Measurements from ENCODE around the gene KCND1. TPM values are rescaled to one million over a fixed set of nuclear protein-coding genes. Genes with fewer than 3 reads are reported as not detected.

KCND1 gene
- total and polyA plus RNA-seq, 4 donors: 0.17 to 1.1 (median 0.28) TPM

GRCh38 chrX:49019050-49019449 is 47.4 kb upstream of the KCND1 start:
- H3K27ac ChIP-seq (ENCODE audit: low read depth in 1 of 2, low read length in 2 of 2): no peak overlapping the region
- no peak for DNase-seq (ENCODE audit: low spot score)
- no peak overlapping the region for H3K9ac ChIP-seq (ENCODE audit: low read depth in 1 of 2, low read length in 2 of 2)
- H3K4me1 ChIP-seq (ENCODE audit: control insufficient read depth in 4 of 4, insufficient read depth in 4 of 4, low read length in 3 of 4): peaks cover 0 to 3% (median 0%) of the 10 kb centered on the region in 4 donors
- H3K27me3 ChIP-seq (ENCODE audit: control insufficient read depth in 4 of 4, insufficient read depth in 4 of 4, low read length in 3 of 4): no peaks in the 10 kb centered on the region
- 72% methylated on average over 2 of the region's 2 CpGs for WGBS
- TF ChIP-seq RXRA (IDR thresholded peaks at IDR 0.05): no peak
- TF ChIP-seq HNF4G (IDR thresholded peaks at IDR 0.05): no peak
- no peak for TF ChIP-seq FOXA2 (IDR thresholded peaks at IDR 0.05)
- no peak for TF ChIP-seq ATF3 (IDR thresholded peaks at IDR 0.05)
- TF ChIP-seq HNF4A (conservative IDR thresholded peaks at IDR 0.05): no peak
- TF ChIP-seq, protein P1, sequence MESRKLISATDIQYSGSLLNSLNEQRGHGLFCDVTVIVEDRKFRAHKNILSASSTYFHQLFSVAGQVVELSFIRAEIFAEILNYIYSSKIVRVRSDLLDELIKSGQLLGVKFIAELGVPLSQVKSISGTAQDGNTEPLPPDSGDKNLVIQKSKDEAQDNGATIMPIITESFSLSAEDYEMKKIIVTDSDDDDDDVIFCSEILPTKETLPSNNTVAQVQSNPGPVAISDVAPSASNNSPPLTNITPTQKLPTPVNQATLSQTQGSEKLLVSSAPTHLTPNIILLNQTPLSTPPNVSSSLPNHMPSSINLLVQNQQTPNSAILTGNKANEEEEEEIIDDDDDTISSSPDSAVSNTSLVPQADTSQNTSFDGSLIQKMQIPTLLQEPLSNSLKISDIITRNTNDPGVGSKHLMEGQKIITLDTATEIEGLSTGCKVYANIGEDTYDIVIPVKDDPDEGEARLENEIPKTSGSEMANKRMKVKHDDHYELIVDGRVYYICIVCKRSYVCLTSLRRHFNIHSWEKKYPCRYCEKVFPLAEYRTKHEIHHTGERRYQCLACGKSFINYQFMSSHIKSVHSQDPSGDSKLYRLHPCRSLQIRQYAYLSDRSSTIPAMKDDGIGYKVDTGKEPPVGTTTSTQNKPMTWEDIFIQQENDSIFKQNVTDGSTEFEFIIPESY (IDR thresholded peaks at IDR 0.05): no peak
- no peak for TF ChIP-seq JUND (IDR thresholded peaks at IDR 0.05)
- no peak for TF ChIP-seq SP1 (IDR thresholded peaks at IDR 0.05)
- TF ChIP-seq RAD21 (IDR thresholded peaks at IDR 0.05): no peak
- no peak for TF ChIP-seq EGR1 (IDR thresholded peaks at IDR 0.05; ENCODE audit: low read depth in 2 of 2)
- no peak for TF ChIP-seq TAF1 (conservative IDR thresholded peaks at IDR 0.05)
- TF ChIP-seq, protein P2, sequence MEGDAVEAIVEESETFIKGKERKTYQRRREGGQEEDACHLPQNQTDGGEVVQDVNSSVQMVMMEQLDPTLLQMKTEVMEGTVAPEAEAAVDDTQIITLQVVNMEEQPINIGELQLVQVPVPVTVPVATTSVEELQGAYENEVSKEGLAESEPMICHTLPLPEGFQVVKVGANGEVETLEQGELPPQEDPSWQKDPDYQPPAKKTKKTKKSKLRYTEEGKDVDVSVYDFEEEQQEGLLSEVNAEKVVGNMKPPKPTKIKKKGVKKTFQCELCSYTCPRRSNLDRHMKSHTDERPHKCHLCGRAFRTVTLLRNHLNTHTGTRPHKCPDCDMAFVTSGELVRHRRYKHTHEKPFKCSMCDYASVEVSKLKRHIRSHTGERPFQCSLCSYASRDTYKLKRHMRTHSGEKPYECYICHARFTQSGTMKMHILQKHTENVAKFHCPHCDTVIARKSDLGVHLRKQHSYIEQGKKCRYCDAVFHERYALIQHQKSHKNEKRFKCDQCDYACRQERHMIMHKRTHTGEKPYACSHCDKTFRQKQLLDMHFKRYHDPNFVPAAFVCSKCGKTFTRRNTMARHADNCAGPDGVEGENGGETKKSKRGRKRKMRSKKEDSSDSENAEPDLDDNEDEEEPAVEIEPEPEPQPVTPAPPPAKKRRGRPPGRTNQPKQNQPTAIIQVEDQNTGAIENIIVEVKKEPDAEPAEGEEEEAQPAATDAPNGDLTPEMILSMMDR (IDR thresholded peaks at IDR 0.05; ENCODE audit: low read depth, low read length, missing input control): no peak
- no peak for TF ChIP-seq NR2F2 (IDR thresholded peaks at IDR 0.05)
- no peak for TF ChIP-seq YY1 (IDR thresholded peaks at IDR 0.05)
- TF ChIP-seq FOXA1 (IDR thresholded peaks at IDR 0.05): no peak
- no peak for TF ChIP-seq MAX (IDR thresholded peaks at IDR 0.05)
- no peak for TF ChIP-seq REST (IDR thresholded peaks at IDR 0.05)
- no peak for TF ChIP-seq GABPA (IDR thresholded peaks at IDR 0.05 in 1 of 2, conservative IDR thresholded peaks at IDR 0.05 in 1 of 2)
- no peak overlapping the region for H3K4me3 ChIP-seq (ENCODE audit: low read depth in 1 of 3, low read length in 3 of 3)
- H3K9me3 ChIP-seq (ENCODE audit: control insufficient read depth in 4 of 4, low read length in 3 of 4): no peaks in the 10 kb centered on the region
- H3K36me3 ChIP-seq (ENCODE audit: control insufficient read depth in 4 of 4, insufficient read depth in 3 of 4, low read depth in 1 of 4, low read length in 3 of 4): no peaks in the 10 kb centered on the region
